Measurements from ENCODE around the gene IL4. TPM values are rescaled to one million over a fixed set of nuclear protein-coding genes. Genes with fewer than 3 reads are reported as not detected.

Gene IL4
- total RNA-seq, 1 donor, result not detected

GRCh38 chr5:132667761-132668705 is 5.8 kb upstream of the IL4 start:
- TF ChIP-seq, protein P1, sequence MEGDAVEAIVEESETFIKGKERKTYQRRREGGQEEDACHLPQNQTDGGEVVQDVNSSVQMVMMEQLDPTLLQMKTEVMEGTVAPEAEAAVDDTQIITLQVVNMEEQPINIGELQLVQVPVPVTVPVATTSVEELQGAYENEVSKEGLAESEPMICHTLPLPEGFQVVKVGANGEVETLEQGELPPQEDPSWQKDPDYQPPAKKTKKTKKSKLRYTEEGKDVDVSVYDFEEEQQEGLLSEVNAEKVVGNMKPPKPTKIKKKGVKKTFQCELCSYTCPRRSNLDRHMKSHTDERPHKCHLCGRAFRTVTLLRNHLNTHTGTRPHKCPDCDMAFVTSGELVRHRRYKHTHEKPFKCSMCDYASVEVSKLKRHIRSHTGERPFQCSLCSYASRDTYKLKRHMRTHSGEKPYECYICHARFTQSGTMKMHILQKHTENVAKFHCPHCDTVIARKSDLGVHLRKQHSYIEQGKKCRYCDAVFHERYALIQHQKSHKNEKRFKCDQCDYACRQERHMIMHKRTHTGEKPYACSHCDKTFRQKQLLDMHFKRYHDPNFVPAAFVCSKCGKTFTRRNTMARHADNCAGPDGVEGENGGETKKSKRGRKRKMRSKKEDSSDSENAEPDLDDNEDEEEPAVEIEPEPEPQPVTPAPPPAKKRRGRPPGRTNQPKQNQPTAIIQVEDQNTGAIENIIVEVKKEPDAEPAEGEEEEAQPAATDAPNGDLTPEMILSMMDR (IDR thresholded peaks at IDR 0.05; ENCODE audit: extremely low read depth, low read depth, low read length), result no peak
- no peaks in the 10 kb centered on the region for H3K36me3 ChIP-seq (ENCODE audit: insufficient read depth, low read length)

GRCh38 chr5:132668706-132669454 is 4.9 kb upstream of the IL4 start:
- H3K79me2 ChIP-seq (ENCODE audit: insufficient read depth, low read length), result no peaks in the 10 kb centered on the region
- no peaks in the 10 kb centered on the region for H4K20me1 ChIP-seq (ENCODE audit: insufficient read depth, low read length)
- peak; percentile 88 for DNase-seq (ENCODE audit: insufficient read length, low spot score, missing footprints)
- H3K4me2 ChIP-seq (ENCODE audit: insufficient read depth, low read length), result no peak overlapping the region
- H3K9me3 ChIP-seq (ENCODE audit: low read depth, low read length), result no peaks in the 10 kb centered on the region
- no peaks in the 10 kb centered on the region for H3K27me3 ChIP-seq (ENCODE audit: insufficient read depth, low read length)
- H3K4me1 ChIP-seq (ENCODE audit: insufficient read depth, low read length), result peaks cover 3% of the 10 kb centered on the region
- H3K27ac ChIP-seq (ENCODE audit: low read depth, low read length), result no peak overlapping the region
- no peak overlapping the region for H3K4me3 ChIP-seq (ENCODE audit: insufficient read depth, low read length)
- no peaks in the 10 kb centered on the region for H3K36me3 ChIP-seq (ENCODE audit: insufficient read depth, low read length)
- TF ChIP-seq, protein P1 (IDR thresholded peaks at IDR 0.05; ENCODE audit: extremely low read depth, low read depth, low read length), result no peak
- no peak overlapping the region for H2AFZ ChIP-seq (ENCODE audit: low read length)

More at GRCh38 chr5:132667761-132668705, 5.8 kb upstream of the IL4 start:
- Histone ChIP-seq H3K9me3 (ENCODE audit: low read depth, low read length) (no peaks in the 10 kb centered on the region), H2AFZ (ENCODE audit: low read length) (no peak overlapping the region), H3K4me3 (ENCODE audit: insufficient read depth, low read length) (no peak overlapping the region), H3K4me2 (ENCODE audit: insufficient read depth, low read length) (no peak overlapping the region), H3K27me3 (ENCODE audit: insufficient read depth, low read length) (no peaks in the 10 kb centered on the region), H4K20me1 (ENCODE audit: insufficient read depth, low read length) (no peaks in the 10 kb centered on the region), H3K4me1 (ENCODE audit: insufficient read depth, low read length) (no peaks in the 10 kb centered on the region), H3K27ac (ENCODE audit: low read depth, low read length) (no peak overlapping the region), H3K79me2 (ENCODE audit: insufficient read depth, low read length) (no peaks in the 10 kb centered on the region)
- DNase-seq (ENCODE audit: insufficient read length, low spot score, missing footprints), result peak; percentile 38

GRCh38 chr5:132669455-132669820 is 4.4 kb upstream of the IL4 start:
- Histone ChIP-seq H3K4me1 (ENCODE audit: insufficient read depth, low read length) (peaks cover 8% of the 10 kb centered on the region), H3K27me3 (ENCODE audit: insufficient read depth, low read length) (no peaks in the 10 kb centered on the region), H3K4me3 (ENCODE audit: insufficient read depth, low read length) (no peak overlapping the region), H4K20me1 (ENCODE audit: insufficient read depth, low read length) (no peaks in the 10 kb centered on the region), H3K9me3 (ENCODE audit: low read depth, low read length) (no peaks in the 10 kb centered on the region), H3K27ac (ENCODE audit: low read depth, low read length) (no peak overlapping the region), H3K4me2 (ENCODE audit: insufficient read depth, low read length) (no peak overlapping the region), H3K36me3 (ENCODE audit: insufficient read depth, low read length) (no peaks in the 10 kb centered on the region), H2AFZ (ENCODE audit: low read length) (no peak overlapping the region), H3K79me2 (ENCODE audit: insufficient read depth, low read length) (no peaks in the 10 kb centered on the region)
- TF ChIP-seq, protein P1 (IDR thresholded peaks at IDR 0.05; ENCODE audit: extremely low read depth, low read depth, low read length), result no peak
- no peak for DNase-seq (ENCODE audit: insufficient read length, low spot score, missing footprints)
